ENCODE results near the gene SLITRK1.

SLITRK1 gene

DNA sequence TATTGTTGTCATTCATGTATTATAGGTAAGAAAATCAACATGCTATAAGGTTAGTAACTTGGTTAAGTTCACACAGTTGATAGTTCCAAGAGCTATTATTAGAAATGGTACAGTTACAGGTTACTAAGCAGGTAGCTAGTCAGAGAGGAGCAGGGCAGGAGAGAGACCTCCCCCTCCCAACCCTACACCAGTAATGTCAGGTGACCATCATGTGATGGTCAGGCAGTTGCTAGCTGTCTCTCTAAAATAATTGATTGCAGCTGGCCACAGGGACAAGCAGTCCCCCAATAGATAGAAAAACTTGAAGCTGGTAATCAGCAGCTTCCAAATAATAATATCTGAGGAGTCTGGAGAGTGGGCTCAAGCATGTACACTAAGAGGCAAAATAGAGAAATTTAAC, 14.6 kb downstream of the SLITRK1 start:
- DNase-seq (ENCODE audit: low read depth in 3 of 3): no peak

GRCh38 chr13:83865161-83866137, 16.8 kb downstream of the SLITRK1 start:
- no peak for DNase-seq (ENCODE audit: low read depth in 3 of 3)

GRCh38 chr13:83853771-83854170, 28.5 kb downstream of the SLITRK1 start:
- no peak for DNase-seq (ENCODE audit: low read depth in 3 of 3)

- no peak for DNase-seq (ENCODE audit: low read depth in 3 of 3)
These were observed 37.2 kb downstream of the SLITRK1 start for GRCh38 chr13:83845106-83845505.

- DNase-seq (ENCODE audit: low read depth in 3 of 3): no peak
These were observed 43.1 kb downstream of the SLITRK1 start for GRCh38 chr13:83839146-83839545.

GRCh38 chr13:83831796-83832195, 50.5 kb downstream of the SLITRK1 start:
- no peak for DNase-seq (ENCODE audit: low read depth in 3 of 3)

GRCh38 chr13:83829810-83830209, 52.5 kb downstream of the SLITRK1 start:
- no peak for DNase-seq (ENCODE audit: low read depth in 3 of 3)

DNA sequence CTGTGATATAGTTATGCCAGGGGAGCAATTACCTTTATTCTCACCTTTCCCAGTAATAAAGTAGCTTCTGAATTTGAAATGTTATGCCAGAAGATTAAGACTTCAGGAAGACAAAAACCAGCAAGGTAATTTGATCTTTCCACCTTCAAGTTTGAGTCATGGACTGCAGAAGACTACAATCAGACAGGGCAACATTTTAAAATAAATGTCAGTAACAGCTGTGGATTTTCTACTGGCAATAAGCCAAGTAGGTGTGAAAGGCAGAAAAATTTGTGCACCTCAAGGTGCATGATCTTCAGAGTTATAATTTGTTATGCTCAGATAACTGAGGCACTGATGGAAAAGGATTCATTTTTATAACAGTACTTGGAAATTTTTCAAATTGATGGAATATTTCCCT, 54.9 kb downstream of the SLITRK1 start:
- no peak for DNase-seq (ENCODE audit: low read depth in 3 of 3)

Data from stimulated activated CD4-positive, alpha-beta T cell treated with anti-CD3 and anti-CD28 coated beads, TNF-alpha, amount 100 ng/mL, for 48 hours (primary cell).